SK-N-SH treated with all-trans-retinoic acid at 6 μM for 48 hours (cell line): ENCODE measurements around the gene C17orf114.

Source experiments
- CSDC2 ChIP-seq: fragments of 250-450 bp; sonication (Bioruptor Pico); IDR thresholded peaks from 2 replicates; pipeline ENCODE4 v1.5.0; 2020; ENCODE audit warnings: mild to moderate bottlenecking, moderate library complexity
- RARB ChIP-seq: fragments of 250-450 bp; sonication (Bioruptor Pico); IDR thresholded peaks from 2 replicates; pipeline ENCODE4 v1.8.0; 2021; ENCODE audit warnings: mild to moderate bottlenecking, moderate library complexity
- TOX ChIP-seq: fragments of 250-450 bp; sonication (Bioruptor Pico); IDR thresholded peaks from 2 replicates; pipeline ENCODE4 v1.8.0; 2021; ENCODE audit warnings: mild to moderate bottlenecking, moderate library complexity, borderline replicate concordance
- ZFP30 ChIP-seq: fragments of 450-650 bp; formaldehyde crosslinking; IDR thresholded peaks from 2 replicates; pipeline ENCODE4 v1.5.0; 2022; ENCODE audit warnings: mild to moderate bottlenecking, moderate library complexity
- ZNF565 ChIP-seq: fragments of 450-650 bp; formaldehyde crosslinking; conservative IDR thresholded peaks from 2 replicates; pipeline ENCODE4 v1.5.0; 2020; ENCODE audit warnings: low read depth, mild to moderate bottlenecking, moderate library complexity
- ZNF70 ChIP-seq: fragments of 450-650 bp; formaldehyde crosslinking; IDR thresholded peaks from 2 replicates; pipeline ENCODE4 v1.5.0; 2020; ENCODE audit warnings: mild to moderate bottlenecking, moderate library complexity
- TF ChIP-seq, protein P1 (sequence below): fragments of 250-450 bp; sonication (Bioruptor Pico); IDR thresholded peaks from 2 replicates; pipeline ENCODE4 v1.8.0; 2020; ENCODE audit warnings: mild to moderate bottlenecking, moderate library complexity, borderline replicate concordance

GRCh38 chr17:4789951-4790704, 12.0 kb downstream of the C17orf114 start:
- TF ChIP-seq, protein P1, sequence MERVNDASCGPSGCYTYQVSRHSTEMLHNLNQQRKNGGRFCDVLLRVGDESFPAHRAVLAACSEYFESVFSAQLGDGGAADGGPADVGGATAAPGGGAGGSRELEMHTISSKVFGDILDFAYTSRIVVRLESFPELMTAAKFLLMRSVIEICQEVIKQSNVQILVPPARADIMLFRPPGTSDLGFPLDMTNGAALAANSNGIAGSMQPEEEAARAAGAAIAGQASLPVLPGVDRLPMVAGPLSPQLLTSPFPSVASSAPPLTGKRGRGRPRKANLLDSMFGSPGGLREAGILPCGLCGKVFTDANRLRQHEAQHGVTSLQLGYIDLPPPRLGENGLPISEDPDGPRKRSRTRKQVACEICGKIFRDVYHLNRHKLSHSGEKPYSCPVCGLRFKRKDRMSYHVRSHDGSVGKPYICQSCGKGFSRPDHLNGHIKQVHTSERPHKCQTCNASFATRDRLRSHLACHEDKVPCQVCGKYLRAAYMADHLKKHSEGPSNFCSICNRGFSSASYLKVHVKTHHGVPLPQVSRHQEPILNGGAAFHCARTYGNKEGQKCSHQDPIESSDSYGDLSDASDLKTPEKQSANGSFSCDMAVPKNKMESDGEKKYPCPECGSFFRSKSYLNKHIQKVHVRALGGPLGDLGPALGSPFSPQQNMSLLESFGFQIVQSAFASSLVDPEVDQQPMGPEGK (CRISPR knock-in tag) = no peak
- TF ChIP-seq TOX (CRISPR knock-in tag) = no peak
- no peak for TF ChIP-seq RARB
- no peak for TF ChIP-seq ZNF565 (CRISPR knock-in tag)
- TF ChIP-seq ZFP30 (CRISPR knock-in tag) = no peak
- no peak for TF ChIP-seq CSDC2
- no peak for TF ChIP-seq ZNF70
